ENCODE data around the gene PRR3.

PRR3 gene

GRCh38 chr6:30600451-30600961 lies 43.4 kb downstream of the PRR3 start:
- FAIRE-seq (no peak), DNase-seq (ENCODE audit: insufficient read length, low spot score) (no peak)
- TF ChIP-seq POLR2A (IDR thresholded peaks at IDR 0.05; ENCODE audit: low read depth, low read length) = no peak

DNA sequence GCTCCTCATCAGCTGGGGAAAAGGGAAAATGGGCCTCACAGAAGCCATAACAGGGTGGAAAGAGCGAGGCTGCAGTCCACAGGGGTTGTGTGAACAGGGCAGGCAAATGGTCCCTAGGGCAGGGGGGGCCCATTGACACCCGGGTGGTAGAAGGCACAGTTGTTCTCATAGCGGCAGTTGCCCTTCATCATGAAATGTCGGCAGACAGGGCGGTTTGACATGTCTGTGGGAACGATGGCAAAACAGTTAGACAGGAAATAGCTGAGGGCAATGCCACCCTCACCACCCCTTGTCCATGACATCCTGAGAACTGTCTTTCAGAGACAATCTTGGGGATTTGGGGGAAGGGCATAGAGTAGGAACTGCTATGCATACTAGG lies 44.3 kb downstream of the PRR3 start:
- no peak for TF ChIP-seq POLR2A (IDR thresholded peaks at IDR 0.05; ENCODE audit: low read depth, low read length)
- FAIRE-seq = no peak
- no peak for DNase-seq (ENCODE audit: insufficient read length, low spot score)

DNA sequence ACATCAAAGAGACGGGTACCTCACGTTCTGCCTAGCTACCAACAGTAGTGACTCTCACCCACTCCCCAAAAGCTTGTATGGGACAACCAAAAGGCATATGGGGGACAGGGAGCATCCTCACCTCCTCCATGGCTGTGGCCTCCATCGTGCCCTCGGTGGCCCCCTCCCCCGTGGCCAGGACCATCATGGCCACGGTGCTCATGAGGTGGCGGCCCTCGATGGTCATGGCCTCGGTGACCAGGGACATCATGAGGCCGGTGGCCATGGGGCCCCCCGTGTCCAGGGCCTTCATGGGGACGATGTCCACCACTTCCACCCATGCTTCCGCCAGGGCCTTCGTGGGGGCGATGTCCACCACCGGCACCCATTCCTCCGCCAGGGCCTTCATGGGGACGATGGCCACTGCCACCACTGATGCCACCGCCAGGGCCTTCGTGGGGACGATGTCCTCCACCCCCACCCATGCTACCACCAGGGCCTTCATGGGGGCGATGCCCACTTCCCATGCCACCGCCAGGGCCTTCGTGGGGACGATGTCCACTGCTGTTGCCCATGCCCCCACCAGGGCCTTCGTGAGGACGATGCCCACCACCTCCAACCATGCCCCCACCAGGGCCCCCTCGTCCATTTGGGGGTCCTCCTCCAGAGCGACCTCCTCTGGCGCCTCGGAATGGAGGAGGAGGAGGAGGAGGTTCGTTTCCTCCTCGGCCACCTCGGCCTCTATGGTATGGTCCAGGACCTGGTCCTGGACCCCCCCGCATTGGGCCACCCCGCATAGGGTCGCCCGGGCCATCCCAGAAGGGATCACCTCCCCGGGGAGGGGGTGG lies 44.9 kb downstream of the PRR3 start:
- FAIRE-seq (no peak), DNase-seq (ENCODE audit: insufficient read length, low spot score) (no peak)
- no peak for TF ChIP-seq POLR2A (IDR thresholded peaks at IDR 0.05; ENCODE audit: low read depth, low read length)

DNA sequence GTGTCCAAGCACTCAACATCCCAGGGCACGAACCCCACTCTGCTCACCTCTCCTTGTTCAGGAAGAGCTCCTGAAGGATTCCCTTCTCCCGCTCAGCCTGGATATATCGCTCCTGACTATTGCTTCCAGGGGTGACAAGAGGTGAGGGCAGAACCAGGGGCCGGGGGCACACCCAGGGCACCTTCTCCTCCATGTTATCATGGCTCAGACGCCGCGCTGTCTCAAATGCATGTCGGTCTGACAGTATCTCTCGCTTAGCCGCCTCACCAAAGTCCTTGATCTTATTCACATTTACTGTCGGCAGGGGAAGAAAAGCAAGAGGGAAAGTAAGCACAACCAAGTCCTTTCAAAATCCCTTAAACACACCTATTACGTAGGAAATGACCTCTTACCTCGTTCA lies 46.9 kb downstream of the PRR3 start:
- no peak for FAIRE-seq
- DNase-seq (ENCODE audit: insufficient read length, low spot score) = no peak
- TF ChIP-seq POLR2A (IDR thresholded peaks at IDR 0.05; ENCODE audit: low read depth, low read length) = no peak

DNA sequence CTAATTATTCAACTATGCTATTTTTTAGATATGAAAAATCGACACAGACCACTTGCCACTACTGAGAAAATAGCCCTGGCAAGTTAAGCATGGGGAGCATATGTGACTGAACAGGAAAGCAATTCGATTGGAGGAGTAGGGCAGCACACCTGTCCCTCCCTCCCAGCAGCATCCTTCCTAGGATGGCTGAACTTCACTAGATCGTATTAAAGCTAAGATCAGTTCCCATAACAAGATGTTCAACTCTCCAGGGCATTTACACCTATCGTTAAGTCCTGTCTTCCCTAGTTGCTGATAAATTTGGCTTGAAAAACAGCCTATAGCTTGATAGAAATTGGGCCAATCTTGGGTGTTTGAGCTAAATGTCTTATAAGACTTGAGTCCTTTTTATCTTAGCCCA lies 53.0 kb downstream of the PRR3 start:
- no peak for FAIRE-seq
- no peak for DNase-seq (ENCODE audit: insufficient read length, low spot score)
- TF ChIP-seq POLR2A (IDR thresholded peaks at IDR 0.05; ENCODE audit: low read depth, low read length) = no peak

GRCh38 chr6:30611150-30611855 lies 54.2 kb downstream of the PRR3 start:
- TF ChIP-seq POLR2A (IDR thresholded peaks at IDR 0.05; ENCODE audit: low read depth, low read length) = no peak
- FAIRE-seq (no peak), DNase-seq (ENCODE audit: insufficient read length, low spot score) (no peak)

- FAIRE-seq (no peak), DNase-seq (ENCODE audit: insufficient read length, low spot score) (no peak)
- TF ChIP-seq POLR2A (IDR thresholded peaks at IDR 0.05; ENCODE audit: low read depth, low read length) = no peak
Observed at GRCh38 chr6:30611856-30612194, 54.7 kb downstream of the PRR3 start.

- DNase-seq (ENCODE audit: insufficient read length, low spot score) (no peak), FAIRE-seq (no peak)
- no peak for TF ChIP-seq POLR2A (IDR thresholded peaks at IDR 0.05; ENCODE audit: low read depth, low read length)
Observed at GRCh38 chr6:30612213-30612612, 55.1 kb downstream of the PRR3 start.

DNA sequence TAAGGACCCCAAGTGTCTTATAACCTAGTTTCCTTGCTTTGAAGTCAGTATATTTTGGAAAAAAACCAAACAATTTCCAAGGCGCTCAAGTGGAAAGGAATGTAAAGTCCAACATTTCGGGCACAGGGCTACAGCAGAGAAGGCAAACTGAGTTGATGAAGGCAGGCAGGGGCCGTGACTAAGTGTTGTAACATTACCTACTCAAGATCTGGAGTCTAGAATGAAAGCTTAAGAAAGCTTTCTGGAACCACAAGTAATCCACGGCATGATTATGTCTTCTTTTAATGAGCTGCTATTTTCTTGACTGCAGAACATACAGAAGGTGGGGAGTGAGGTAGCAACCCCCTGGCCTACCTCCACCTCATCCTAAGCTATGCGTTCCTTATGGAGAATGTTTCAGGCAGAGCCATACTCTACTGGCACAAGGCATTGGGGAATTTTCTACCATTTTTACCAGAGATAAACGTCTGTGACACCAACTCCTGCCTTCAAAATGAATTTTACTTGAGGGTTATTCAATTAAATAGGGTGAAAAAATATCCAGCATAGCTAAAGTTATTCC lies 55.7 kb downstream of the PRR3 start:
- FAIRE-seq (no peak), DNase-seq (ENCODE audit: insufficient read length, low spot score) (no peak)
- 0 out of 2 replicates have a peak, but pooled peaks have one; percentile 25 for TF ChIP-seq POLR2A (IDR thresholded peaks at IDR 0.05; ENCODE audit: low read depth, low read length)

Data from H54 (cell line).